Ovary (tissue), 9 donors: ENCODE results near the gene SNAP47. TPM values are rescaled to one million over a fixed set of nuclear protein-coding genes. Genes with fewer than 3 reads are reported as not detected.
"Not testable (repeated sequence)": the region's sequence is repeated elsewhere in the genome, so short reads cannot be mapped to it uniquely, and the experiment has no call there.

ENCODE experiments used
- DNase-seq, 5 donors: peaks; one replicate each; pipeline ENCODE4 v3.0.0-alpha.2; 2019 to 2020
- H3K27ac ChIP-seq, 2 donors: fragments of 200-600 bp; one replicate each; pipeline versions ENCODE4 v1.5.1 to v1.8.0; 2019 to 2022
- H3K27me3 ChIP-seq: fragments of 200-600 bp; one replicate; pipeline ENCODE4 v1.8.0; 2022
- H3K36me3 ChIP-seq: fragments of 200-600 bp; sonication (generic); one replicate; pipeline ENCODE4 v1.5.1; 2019
- H3K4me1 ChIP-seq: one replicate; pipeline ENCODE4 v1.8.1; 2013; ENCODE audit warnings: mild to moderate bottlenecking, moderate library complexity; ENCODE audit not compliant: insufficient read depth
- H3K4me3 ChIP-seq: fragments of 200-600 bp; sonication (generic); one replicate; pipeline ENCODE4 v1.5.1; 2017
- H3K9me3 ChIP-seq, 2 donors: fragments of 200-600 bp in 1 of 2; sonication (generic) in 1 of 2; one replicate each; pipeline versions ENCODE4 v1.5.1 to v1.8.1; 2013 to 2019; ENCODE audit warnings: mild to moderate bottlenecking in 1 of 2, moderate library complexity in 1 of 2
- CTCF ChIP-seq, 3 donors: fragments of 450-650 bp in 2 of 3; fragments of 200-600 bp in 1 of 3; IDR thresholded peaks; one replicate each; pipeline versions ENCODE4 v1.5.1 to v1.8.0; 2016 to 2022; ENCODE audit warnings: antibody characterized with exemption in 3 of 3, mild to moderate bottlenecking in 1 of 3
- EP300 ChIP-seq: sonication (generic); formaldehyde crosslinking; IDR thresholded peaks from one replicate; pipeline ENCODE4 v1.6.1; 2017; ENCODE audit warnings: antibody characterized with exemption
- POLR2A ChIP-seq: fragments of 450-650 bp; IDR thresholded peaks from one replicate; pipeline ENCODE4 v1.6.1; 2017; ENCODE audit warnings: antibody characterized with exemption, mild to moderate bottlenecking, moderate library complexity
- WGBS, 3 donors: extraction: QIAGEN DNeasy Blood & Tissue Kit in 1 of 3; methylation state at CpG; one replicate each; pipeline versions ENCODE4 v1.1.5 to v1.1.7; 2013 to 2017; 5-methylcytosine and 5-hydroxymethylcytosine counted together
- intact Hi-C, 4 donors: fragments of 100-400 bp; cut with DNase I; formaldehyde crosslinking; loops; one replicate each; pipeline versions ENCODE4 v1.11.0 to v1.15.1; 2022 to 2023
- polyA plus RNA-seq, 2 donors: library from polyadenylated mRNA; stranded (reverse); fragments of 200-250 nt in 1 of 2; fragments of 350-450 nt in 1 of 2; fragmentation: Illumina TruSeq in 1 of 2; extraction: RNeasy Lipid Tissue Mini Kit (QIAGEN cat#74804) in 1 of 2; gene quantifications; one replicate each; pipeline ENCODE4 v1.2.3, GENCODE V29; 2013 to 2014
- total RNA-seq, 7 donors: library from RNA; depleted of rRNA in 2 of 7; stranded (reverse); fragments of >200 nt in 2 of 7; fragmentation: NEBNext Ultra II Directional in 3 of 7; extraction: Animal tissue kit (Norgen Biotek cat#: 25700) in 3 of 7; gene quantifications; one replicate each; pipeline versions ENCODE4 v1.1.0 to v1.2.4, GENCODE V29; 2016 to 2023
- donor health status: DM: no; HTN: no; CAD: no; lungs with moderate emphysema.
- donor health status: DM: no; HTN: no; CAD: no.
- donor health status: Bipolar disorder and iron deficiency.
- donor health status: DM: yes; HTN: yes; CAD: no.
- donor health status: DM: no; HTN: no; CAD: no.
- donor health status: DM: yes; HTN: yes; CAD: no.

SNAP47 gene
- total and polyA plus RNA-seq, 9 donors: 43.5 to 135 (median 83.9) TPM

- no peak for DNase-seq
- Histone ChIP-seq H3K4me3 (no peak overlapping the region), H3K27me3 (no peaks in the 10 kb centered on the region), H3K36me3 (no peaks in the 10 kb centered on the region), H3K27ac (no peak overlapping the region), H3K4me1 (no peaks in the 10 kb centered on the region), H3K9me3 (peaks cover 0 to 5% of the 10 kb centered on the region in 2 donors)
- intact Hi-C loops: no loop called here
- TF ChIP-seq POLR2A: no peak
- WGBS, 3 donors: 71 to 73% (median 72%) methylated on average over 1 of the region's 1 CpG
These were observed 25.8 kb upstream of the SNAP47 start for GRCh38 chr1:227709451-227709850.

- WGBS, 3 donors: 93 to 97% (median 95%) methylated on average over 6 to 22 of the region's 24 CpGs
- H3K27me3 ChIP-seq, H3K4me3 ChIP-seq, intact Hi-C loops, DNase-seq, H3K27ac ChIP-seq, H3K9me3 ChIP-seq, H3K4me1 ChIP-seq, H3K36me3 ChIP-seq: not testable (repeated sequence)
These were observed 24.8 kb upstream of the SNAP47 start for GRCh38 chr1:227710474-227710873.

- H3K27me3 ChIP-seq: no peaks in the 10 kb centered on the region
- peaks cover 0 to 5% of the 10 kb centered on the region in 2 donors for H3K9me3 ChIP-seq
- no peak for TF ChIP-seq EP300
- TF ChIP-seq CTCF (IDR thresholded peaks at IDR 0.05): no peak
- no peak for TF ChIP-seq POLR2A
These were observed 22.6 kb upstream of the SNAP47 start for GRCh38 chr1:227712648-227713047.

GRCh38 chr1:227718932-227719331 lies 16.3 kb upstream of the SNAP47 start:
- intact Hi-C loops: no loop called here
- Histone ChIP-seq H3K27ac (no peak overlapping the region), H3K4me1 (no peaks in the 10 kb centered on the region), H3K4me3 (no peak overlapping the region), H3K36me3 (no peaks in the 10 kb centered on the region), H3K9me3 (peaks cover 0 to 8% of the 10 kb centered on the region in 2 donors), H3K27me3 (no peaks in the 10 kb centered on the region)
- no peak for DNase-seq
- 61 to 75% (median 66%) methylated on average over 2 of the region's 2 CpGs for WGBS, 3 donors
- TF ChIP-seq EP300 (no peak), POLR2A (no peak), CTCF (IDR thresholded peaks at IDR 0.05) (no peak)

More at GRCh38 chr1:227712648-227713047, 22.6 kb upstream of the SNAP47 start:
- H3K4me1 ChIP-seq: no peaks in the 10 kb centered on the region
- no peaks in the 10 kb centered on the region for H3K36me3 ChIP-seq
- H3K27ac ChIP-seq: no peak overlapping the region
- DNase-seq: no peak
- no peak overlapping the region for H3K4me3 ChIP-seq
- intact Hi-C loops: no loop called here

- DNase-seq: no peak
- H3K9me3 ChIP-seq: peaks cover 0 to 8% of the 10 kb centered on the region in 2 donors
- intact Hi-C loops: no loop called here
- H3K27me3 ChIP-seq: no peaks in the 10 kb centered on the region
- no peak overlapping the region for H3K4me3 ChIP-seq
- H3K27ac ChIP-seq: no peak overlapping the region
- H3K36me3 ChIP-seq: no peaks in the 10 kb centered on the region
- no peaks in the 10 kb centered on the region for H3K4me1 ChIP-seq
- WGBS, 3 donors: 66 to 82% (median 81%) methylated on average over 1 of the region's 1 CpG
- TF ChIP-seq CTCF (IDR thresholded peaks at IDR 0.05) (no peak), EP300 (no peak), POLR2A (no peak)
These were observed 11.8 kb upstream of the SNAP47 start for GRCh38 chr1:227723474-227723873.

GRCh38 chr1:227725046-227725445 lies 10.2 kb upstream of the SNAP47 start:
- WGBS, 3 donors: 44 to 51% (median 44%) methylated on average over 2 of the region's 2 CpGs
- H3K36me3 ChIP-seq: no peaks in the 10 kb centered on the region
- H3K27ac ChIP-seq: no peak overlapping the region
- peaks cover 0 to 4% of the 10 kb centered on the region in 2 donors for H3K9me3 ChIP-seq
- no peaks in the 10 kb centered on the region for H3K27me3 ChIP-seq
- DNase-seq: no peak
- intact Hi-C loops: no loop called here
- TF ChIP-seq CTCF (IDR thresholded peaks at IDR 0.05): no peak
- TF ChIP-seq EP300: no peak
- no peak for TF ChIP-seq POLR2A
- H3K4me3 ChIP-seq: no peak overlapping the region
- H3K4me1 ChIP-seq: peaks cover 8% of the 10 kb centered on the region
